ENCODE data around the gene SRPX. TPM values are rescaled to one million over a fixed set of nuclear protein-coding genes. Genes with fewer than 3 reads are reported as not detected.

The SRPX gene
- total RNA-seq, 1 donor from 2014 or later: 1.8 TPM

GRCh38 chrX:38110231-38110630 is 110.4 kb downstream of the SRPX start:
- no peak for DNase-seq (ENCODE audit: low spot score, unreplicated experiment)
- Mint-ChIP-seq H3K4me1 (ENCODE audit: low read depth) (peaks cover 2% of the 10 kb centered on the region), H3K36me3 (ENCODE audit: insufficient read depth) (peaks cover under 1% of the 10 kb centered on the region)

DNA sequence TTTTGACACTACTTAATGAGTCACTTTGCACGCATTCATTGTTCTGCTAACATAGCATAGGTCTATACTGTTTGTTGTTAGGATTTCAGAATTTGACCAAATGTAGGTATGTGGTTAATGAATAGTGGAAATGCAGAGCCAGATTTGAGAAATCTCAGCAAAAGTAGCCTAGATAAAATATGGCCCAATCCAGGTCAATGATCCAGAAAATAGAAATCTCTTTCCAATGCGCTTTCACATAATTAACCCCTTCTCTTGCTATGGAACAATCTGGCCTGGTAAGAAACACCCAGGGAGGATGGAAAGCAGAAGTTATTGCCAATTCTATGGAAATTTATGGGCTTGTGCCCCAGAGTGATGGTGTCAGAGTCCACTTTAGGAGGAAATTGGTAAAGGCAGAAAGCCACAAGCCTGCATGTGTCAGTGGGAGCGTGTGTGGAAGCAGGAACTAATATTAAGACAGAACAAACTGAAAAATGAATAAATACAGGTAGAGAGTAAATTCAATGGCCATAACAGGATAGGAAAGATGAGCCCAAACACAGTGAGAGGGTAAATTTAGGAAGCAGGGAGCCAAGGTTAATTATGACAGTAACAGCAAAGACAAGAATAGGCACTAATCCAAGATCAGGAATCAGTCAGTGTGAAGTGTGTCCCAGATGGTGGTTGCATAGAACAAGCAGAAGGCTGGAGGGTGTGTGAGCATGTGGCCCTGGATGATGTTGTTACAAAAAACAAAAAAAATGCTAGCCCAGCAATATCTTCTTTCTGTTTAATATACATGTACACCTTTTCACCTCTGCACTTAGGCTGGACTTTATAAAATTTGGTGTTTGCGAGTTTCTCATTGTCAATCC is 111.4 kb downstream of the SRPX start:
- TF ChIP-seq CTCF (IDR thresholded peaks at IDR 0.05; ENCODE audit: unreplicated experiment): no peak
- Mint-ChIP-seq H3K36me3 (ENCODE audit: insufficient read depth) (peaks cover 2% of the 10 kb centered on the region), H3K27me3 (no peaks in the 10 kb centered on the region), H3K27ac (no peak overlapping the region), H3K4me1 (ENCODE audit: low read depth) (peaks cover 2% of the 10 kb centered on the region), H3K4me3 (ENCODE audit: low read depth) (no peak overlapping the region), H3K9me3 (ENCODE audit: low read depth) (peaks cover 30% of the 10 kb centered on the region)
- no peak for DNase-seq (ENCODE audit: low spot score, unreplicated experiment)

More at GRCh38 chrX:38110231-38110630, 110.4 kb downstream of the SRPX start:
- TF ChIP-seq CTCF (IDR thresholded peaks at IDR 0.05; ENCODE audit: unreplicated experiment): no peak
- H3K9me3 Mint-ChIP-seq (ENCODE audit: low read depth): peaks cover 24% of the 10 kb centered on the region
- no peak overlapping the region for H3K27ac Mint-ChIP-seq
- H3K4me3 Mint-ChIP-seq (ENCODE audit: low read depth): no peak overlapping the region
- no peaks in the 10 kb centered on the region for H3K27me3 Mint-ChIP-seq

- TF ChIP-seq CTCF (IDR thresholded peaks at IDR 0.05; ENCODE audit: unreplicated experiment): no peak
- peaks cover 2% of the 10 kb centered on the region for H3K4me1 Mint-ChIP-seq (ENCODE audit: low read depth)
- H3K36me3 Mint-ChIP-seq (ENCODE audit: insufficient read depth): peaks cover 2% of the 10 kb centered on the region
- peaks cover 24% of the 10 kb centered on the region for H3K9me3 Mint-ChIP-seq (ENCODE audit: low read depth)
- H3K27ac Mint-ChIP-seq: no peak overlapping the region
- no peaks in the 10 kb centered on the region for H3K27me3 Mint-ChIP-seq
- no peak for DNase-seq (ENCODE audit: low spot score, unreplicated experiment)
- H3K4me3 Mint-ChIP-seq (ENCODE audit: low read depth): no peak overlapping the region
Observed at GRCh38 chrX:38108364-38108763, 112.3 kb downstream of the SRPX start.

DNA sequence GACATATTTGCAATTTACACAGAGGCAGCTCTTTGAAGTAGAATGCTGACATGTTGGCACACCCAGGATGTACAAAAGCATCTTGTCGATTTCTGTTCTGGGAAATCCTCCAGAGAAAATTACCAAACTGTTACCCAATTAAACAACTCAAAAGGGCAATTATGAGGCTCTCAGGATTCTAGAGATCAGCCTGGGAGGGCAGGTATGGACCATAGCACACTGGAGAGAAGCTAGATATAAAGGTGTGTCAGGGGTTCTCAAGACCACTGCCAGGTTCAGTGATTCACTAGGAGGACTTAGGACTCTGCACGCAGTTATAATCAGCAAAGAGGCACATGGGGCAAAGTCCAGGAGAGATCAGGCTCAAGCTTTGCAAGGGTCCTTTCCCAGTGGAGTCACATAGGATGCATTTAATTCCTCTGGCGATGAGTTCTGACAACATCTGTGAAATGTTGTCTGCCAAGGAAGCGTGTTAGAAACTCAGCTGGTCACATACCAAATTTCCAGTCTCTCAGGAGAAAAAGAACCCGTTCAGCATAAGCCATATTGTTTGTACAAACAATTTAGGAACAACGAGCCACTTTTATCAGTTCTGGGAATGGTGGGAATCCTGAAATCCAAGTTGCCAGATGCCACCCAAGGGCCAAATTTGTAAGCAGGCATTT is 113.5 kb downstream of the SRPX start:
- Mint-ChIP-seq H3K4me1 (ENCODE audit: low read depth) (peaks cover 2% of the 10 kb centered on the region), H3K27ac (no peak overlapping the region), H3K4me3 (ENCODE audit: low read depth) (no peak overlapping the region), H3K9me3 (ENCODE audit: low read depth) (peaks cover 24% of the 10 kb centered on the region), H3K27me3 (no peaks in the 10 kb centered on the region), H3K36me3 (ENCODE audit: insufficient read depth) (peaks cover 4% of the 10 kb centered on the region)
- DNase-seq (ENCODE audit: low spot score, unreplicated experiment): no peak
- TF ChIP-seq CTCF (IDR thresholded peaks at IDR 0.05; ENCODE audit: unreplicated experiment): no peak

DNA sequence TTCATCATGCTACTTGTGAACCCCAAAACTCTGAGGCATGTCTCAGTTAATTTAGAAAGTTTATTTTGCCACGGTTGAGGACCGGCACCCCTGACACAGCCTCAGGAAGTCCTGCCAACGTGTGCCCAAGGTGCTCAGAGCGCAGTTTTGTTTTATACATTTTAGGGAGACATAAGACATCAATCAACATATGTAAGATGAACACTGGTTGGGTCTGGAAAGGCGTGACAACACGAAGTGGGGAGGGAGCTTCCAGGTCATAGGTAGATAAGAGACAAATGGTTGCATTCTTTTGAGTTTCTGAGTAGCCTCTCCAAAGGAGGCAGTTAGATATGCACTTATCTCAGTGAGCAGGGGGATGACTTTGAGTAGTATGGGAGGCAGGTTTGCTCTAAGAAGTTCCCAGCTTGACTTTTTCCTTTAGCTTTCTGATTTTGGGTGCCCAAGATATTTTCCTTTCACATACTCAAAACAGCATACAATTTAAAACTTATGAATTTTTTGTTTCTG is 115.4 kb downstream of the SRPX start:
- Mint-ChIP-seq H3K4me1 (ENCODE audit: low read depth) (peaks cover 2% of the 10 kb centered on the region), H3K4me3 (ENCODE audit: low read depth) (no peak overlapping the region), H3K27me3 (no peaks in the 10 kb centered on the region), H3K36me3 (ENCODE audit: insufficient read depth) (peaks cover 4% of the 10 kb centered on the region), H3K9me3 (ENCODE audit: low read depth) (peaks cover 27% of the 10 kb centered on the region), H3K27ac (no peak overlapping the region)
- DNase-seq (ENCODE audit: low spot score, unreplicated experiment): no peak
- TF ChIP-seq CTCF (IDR thresholded peaks at IDR 0.05; ENCODE audit: unreplicated experiment): no peak

Measured in progenitor cell of endocrine pancreas (in vitro differentiated cells).